Neural cell (in vitro differentiated cells): ENCODE results near the gene MEAF6.

Experiments used
- POLR2AphosphoS5 ChIP-seq: IDR thresholded peaks from 2 replicates; pipeline ENCODE4 v1.6.1; 2012
- RAD21 ChIP-seq: fragments of 450-650 bp; conservative IDR thresholded peaks from 2 replicates; pipeline ENCODE4 v1.6.1; 2014; ENCODE audit warnings: antibody characterized with exemption, mild to moderate bottlenecking, moderate library complexity
- TF ChIP-seq, protein P1 (sequence below): fragments of 450-650 bp; IDR thresholded peaks from 2 replicates; pipeline ENCODE4 v1.5.1; 2014; ENCODE audit warnings: antibody characterized with exemption, mild to moderate bottlenecking, moderate library complexity; ENCODE audit not compliant: poor library complexity, severe bottlenecking

DNA sequence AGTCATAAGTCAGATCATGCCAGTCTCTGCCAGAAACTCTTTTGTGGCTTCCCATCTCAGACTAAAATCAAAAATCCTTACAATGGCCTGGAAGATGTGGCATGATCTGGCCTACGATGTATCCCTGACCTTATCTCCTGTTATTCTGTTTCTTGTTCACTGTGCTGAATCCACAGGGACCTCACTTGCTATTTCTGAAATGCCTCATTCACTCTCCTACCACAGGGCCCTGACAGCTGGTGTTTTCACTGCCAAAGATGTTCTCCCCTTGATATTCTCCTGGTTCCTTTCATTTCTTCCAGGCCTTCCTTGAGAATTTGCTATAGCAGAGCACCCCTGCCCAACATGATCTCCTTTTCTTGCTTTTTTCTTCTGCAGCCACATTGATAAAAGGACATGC, 43.8 kb upstream of the MEAF6 start:
- TF ChIP-seq POLR2AphosphoS5 (no peak), RAD21 (no peak)
- TF ChIP-seq, protein P1, sequence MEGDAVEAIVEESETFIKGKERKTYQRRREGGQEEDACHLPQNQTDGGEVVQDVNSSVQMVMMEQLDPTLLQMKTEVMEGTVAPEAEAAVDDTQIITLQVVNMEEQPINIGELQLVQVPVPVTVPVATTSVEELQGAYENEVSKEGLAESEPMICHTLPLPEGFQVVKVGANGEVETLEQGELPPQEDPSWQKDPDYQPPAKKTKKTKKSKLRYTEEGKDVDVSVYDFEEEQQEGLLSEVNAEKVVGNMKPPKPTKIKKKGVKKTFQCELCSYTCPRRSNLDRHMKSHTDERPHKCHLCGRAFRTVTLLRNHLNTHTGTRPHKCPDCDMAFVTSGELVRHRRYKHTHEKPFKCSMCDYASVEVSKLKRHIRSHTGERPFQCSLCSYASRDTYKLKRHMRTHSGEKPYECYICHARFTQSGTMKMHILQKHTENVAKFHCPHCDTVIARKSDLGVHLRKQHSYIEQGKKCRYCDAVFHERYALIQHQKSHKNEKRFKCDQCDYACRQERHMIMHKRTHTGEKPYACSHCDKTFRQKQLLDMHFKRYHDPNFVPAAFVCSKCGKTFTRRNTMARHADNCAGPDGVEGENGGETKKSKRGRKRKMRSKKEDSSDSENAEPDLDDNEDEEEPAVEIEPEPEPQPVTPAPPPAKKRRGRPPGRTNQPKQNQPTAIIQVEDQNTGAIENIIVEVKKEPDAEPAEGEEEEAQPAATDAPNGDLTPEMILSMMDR = no peak
